DOHH2 (cell line): ENCODE measurements around the gene PPP2R5B.

Source experiments
- H3F3A ChIP-seq: fragments of 200-600 bp; sonication (generic), shearing (Covaris generic); 2 replicates; pipeline ENCODE4 v1.6.0; 2016; ENCODE audit warnings: antibody characterized with exemption, mild to moderate bottlenecking; ENCODE audit not compliant: control insufficient read depth, insufficient read depth
- H3K27ac ChIP-seq: fragments of 200-600 bp; sonication (generic); 2 replicates; pipeline ENCODE4 v1.5.1; 2014; ENCODE audit warnings: low read depth, mild to moderate bottlenecking, low read length, moderate library complexity
- H3K27me3 ChIP-seq: fragments of 200-600 bp; sonication (generic); 2 replicates; pipeline ENCODE4 v1.6.1; 2014; ENCODE audit warnings: mild to moderate bottlenecking, low read length, mixed read lengths; ENCODE audit not compliant: control insufficient read depth
- H3K36me3 ChIP-seq: fragments of 200-600 bp; sonication (generic); 2 replicates; pipeline ENCODE4 v1.6.1; 2014; ENCODE audit warnings: mild to moderate bottlenecking, low read length, moderate library complexity, mixed read lengths; ENCODE audit not compliant: control insufficient read depth
- H3K4me1 ChIP-seq: fragments of 200-600 bp; sonication (generic); 2 replicates; pipeline ENCODE4 v1.6.1; 2014; ENCODE audit warnings: mild to moderate bottlenecking, low read length, mixed read lengths; ENCODE audit not compliant: control insufficient read depth
- H3K4me2 ChIP-seq: fragments of 200-600 bp; sonication (generic); 2 replicates; pipeline ENCODE4 v1.6.0; 2014; ENCODE audit warnings: mild to moderate bottlenecking, low read length, moderate library complexity
- H3K4me3 ChIP-seq: fragments of 200-600 bp; sonication (generic); 2 replicates; pipeline ENCODE4 v1.5.1; 2014; ENCODE audit warnings: mild to moderate bottlenecking, low read length, mixed read lengths
- H3K79me2 ChIP-seq: fragments of 200-600 bp; sonication (generic); 2 replicates; pipeline ENCODE4 v1.6.1; 2014; ENCODE audit warnings: mild to moderate bottlenecking, low read length, mixed read lengths; ENCODE audit not compliant: control insufficient read depth
- H3K9me2 ChIP-seq: fragments of 200-600 bp; sonication (generic); replicated peaks from 2 replicates; pipeline ENCODE4 v1.6.1; 2014; ENCODE audit warnings: mild to moderate bottlenecking, low read length, mixed read lengths; ENCODE audit not compliant: control insufficient read depth
- H3K9me3 ChIP-seq: fragments of 200-600 bp; sonication (generic); 2 replicates; pipeline ENCODE4 v1.6.1; 2014; ENCODE audit warnings: antibody characterized with exemption, low read length, mixed read lengths; ENCODE audit not compliant: control insufficient read depth, insufficient read depth
- H4K20me1 ChIP-seq: fragments of 200-600 bp; sonication (generic); 2 replicates; pipeline ENCODE4 v1.6.0; 2014; ENCODE audit warnings: low read depth, mild to moderate bottlenecking, antibody characterized with exemption, low read length, moderate library complexity; ENCODE audit not compliant: control insufficient read depth, insufficient read depth
- EZH2phosphoT487 ChIP-seq: fragments of 200-600 bp; sonication (generic); IDR thresholded peaks from 2 replicates; pipeline ENCODE4 v1.6.1; 2017; ENCODE audit warnings: borderline replicate concordance, mild to moderate bottlenecking, antibody characterized with exemption, low read length, moderate library complexity, mixed read lengths
- TF ChIP-seq, protein P1 (sequence below): fragments of 200-600 bp; sonication (generic); IDR thresholded peaks from one replicate; pipeline ENCODE4 v1.5.1; 2014; ENCODE audit warnings: antibody characterized with exemption, mild to moderate bottlenecking, low read depth, low read length; ENCODE audit not compliant: poor library complexity, severe bottlenecking

PPP2R5B gene

DNA sequence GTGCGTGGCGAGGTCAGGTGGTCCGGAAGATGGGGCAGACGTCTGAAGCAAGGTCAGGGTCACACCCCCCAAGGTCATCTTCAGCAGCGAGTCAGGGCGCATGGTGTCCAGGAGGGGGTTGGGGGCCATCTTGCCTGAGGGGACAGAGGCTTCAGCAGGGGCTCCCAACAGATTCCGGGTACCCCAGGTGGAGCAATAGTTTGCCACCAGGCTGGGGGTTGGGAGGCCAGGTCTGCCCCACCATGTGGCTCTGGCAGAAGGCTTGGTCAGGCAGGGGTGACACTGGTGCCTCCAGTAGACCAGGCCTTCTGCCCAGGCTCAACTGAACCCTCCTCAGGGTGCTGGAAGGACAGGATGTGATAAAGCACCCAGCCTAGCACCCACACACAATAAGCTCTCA lies 13.3 kb upstream of the PPP2R5B start:
- H3K9me2 ChIP-seq: no peaks in the 10 kb centered on the region
- H3K4me1 ChIP-seq: peaks cover 10% of the 10 kb centered on the region

DNA sequence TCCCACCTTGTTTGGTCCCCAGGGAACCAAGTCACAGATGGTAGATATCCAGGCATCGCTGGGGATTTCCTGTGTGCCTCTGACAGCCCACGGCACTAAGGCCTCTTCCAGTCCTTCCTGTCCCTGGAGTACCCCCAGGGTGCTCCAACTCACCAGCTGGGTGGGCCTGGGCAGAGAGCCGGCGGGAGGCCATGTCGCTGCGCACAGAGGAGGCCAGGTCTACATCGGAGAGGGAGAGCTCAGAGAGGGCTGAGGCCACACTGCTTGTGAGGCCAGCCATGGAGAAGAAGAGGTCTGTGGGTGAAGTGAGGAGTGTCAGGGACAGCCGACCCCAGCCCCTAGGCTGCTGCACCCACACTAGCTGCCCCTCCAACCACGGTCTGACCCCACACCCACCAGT lies 12.8 kb upstream of the PPP2R5B start:
- Histone ChIP-seq H3K36me3 (peaks cover 54% of the 10 kb centered on the region), H3K4me1 (peaks cover 11% of the 10 kb centered on the region), H4K20me1 (no peaks in the 10 kb centered on the region), H3K4me2 (no peak overlapping the region), H3K4me3 (no peak overlapping the region), H3K27ac (no peak overlapping the region), H3K9me3 (no peaks in the 10 kb centered on the region), H3K27me3 (no peaks in the 10 kb centered on the region), H3K9me2 (no peaks in the 10 kb centered on the region), H3F3A (no peaks in the 10 kb centered on the region), H3K79me2 (peaks cover 18% of the 10 kb centered on the region)
- TF ChIP-seq, protein P1, sequence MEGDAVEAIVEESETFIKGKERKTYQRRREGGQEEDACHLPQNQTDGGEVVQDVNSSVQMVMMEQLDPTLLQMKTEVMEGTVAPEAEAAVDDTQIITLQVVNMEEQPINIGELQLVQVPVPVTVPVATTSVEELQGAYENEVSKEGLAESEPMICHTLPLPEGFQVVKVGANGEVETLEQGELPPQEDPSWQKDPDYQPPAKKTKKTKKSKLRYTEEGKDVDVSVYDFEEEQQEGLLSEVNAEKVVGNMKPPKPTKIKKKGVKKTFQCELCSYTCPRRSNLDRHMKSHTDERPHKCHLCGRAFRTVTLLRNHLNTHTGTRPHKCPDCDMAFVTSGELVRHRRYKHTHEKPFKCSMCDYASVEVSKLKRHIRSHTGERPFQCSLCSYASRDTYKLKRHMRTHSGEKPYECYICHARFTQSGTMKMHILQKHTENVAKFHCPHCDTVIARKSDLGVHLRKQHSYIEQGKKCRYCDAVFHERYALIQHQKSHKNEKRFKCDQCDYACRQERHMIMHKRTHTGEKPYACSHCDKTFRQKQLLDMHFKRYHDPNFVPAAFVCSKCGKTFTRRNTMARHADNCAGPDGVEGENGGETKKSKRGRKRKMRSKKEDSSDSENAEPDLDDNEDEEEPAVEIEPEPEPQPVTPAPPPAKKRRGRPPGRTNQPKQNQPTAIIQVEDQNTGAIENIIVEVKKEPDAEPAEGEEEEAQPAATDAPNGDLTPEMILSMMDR: no peak
- TF ChIP-seq EZH2phosphoT487: no peak

More for the DNA sequence above, 13.3 kb upstream of the PPP2R5B start:
- Histone ChIP-seq H3K27me3 (no peaks in the 10 kb centered on the region), H4K20me1 (no peaks in the 10 kb centered on the region), H3K4me2 (no peak overlapping the region), H3K36me3 (peaks cover 60% of the 10 kb centered on the region), H3K9me3 (no peaks in the 10 kb centered on the region), H3K27ac (no peak overlapping the region), H3K4me3 (no peak overlapping the region), H3K79me2 (peaks cover 13% of the 10 kb centered on the region), H3F3A (no peaks in the 10 kb centered on the region)
- TF ChIP-seq EZH2phosphoT487: no peak
- TF ChIP-seq, protein P1: no peak

DNA sequence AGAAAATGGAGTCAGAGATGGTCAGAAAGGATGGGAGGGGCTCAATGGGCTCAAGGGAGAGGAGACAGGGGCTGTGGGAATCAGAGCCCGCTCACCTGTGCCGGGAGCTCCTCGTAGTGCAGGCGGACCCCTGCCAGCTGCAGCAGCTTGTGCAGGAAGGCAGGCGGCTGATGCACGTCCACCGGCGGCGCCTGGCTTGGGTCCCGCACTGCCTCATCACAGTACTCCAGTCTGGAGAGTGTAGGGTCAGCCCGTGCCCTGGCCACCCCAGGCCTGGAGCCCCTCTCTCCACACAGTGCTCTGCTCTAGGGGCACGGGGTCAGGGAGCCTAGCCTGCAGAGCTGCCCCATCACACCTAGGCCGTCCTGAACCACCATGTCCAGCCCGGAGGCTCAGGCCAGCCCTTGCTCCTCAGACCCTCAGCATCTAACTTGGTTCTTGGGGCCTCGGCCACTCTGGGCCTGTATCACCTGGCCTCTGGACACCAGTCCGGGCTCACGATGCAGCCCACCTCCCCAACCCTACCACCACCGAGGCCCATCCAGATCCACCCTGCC lies 11.2 kb upstream of the PPP2R5B start:
- TF ChIP-seq, protein P1: no peak
- TF ChIP-seq EZH2phosphoT487: no peak
- no peak overlapping the region for H3K27ac ChIP-seq
- H3K4me1 ChIP-seq: peaks cover 19% of the 10 kb centered on the region
- H3K4me2 ChIP-seq: no peak overlapping the region
- peaks cover 45% of the 10 kb centered on the region for H3K36me3 ChIP-seq
- no peaks in the 10 kb centered on the region for H4K20me1 ChIP-seq
- no peaks in the 10 kb centered on the region for H3K27me3 ChIP-seq
- no peaks in the 10 kb centered on the region for H3K9me3 ChIP-seq
- no peak overlapping the region for H3K4me3 ChIP-seq
- H3K9me2 ChIP-seq: no peaks in the 10 kb centered on the region
- peaks cover 3% of the 10 kb centered on the region for H3F3A ChIP-seq
- peaks cover 21% of the 10 kb centered on the region for H3K79me2 ChIP-seq
